NCI-H2107 treated with DMSO at 0.1 percent for 48 hours (cell line): ENCODE results near the gene PECR.

ENCODE experiments used
- DNase-seq: peaks from one replicate; lab custom pipeline; 2025; ENCODE audit not compliant: unreplicated experiment; lab: John Stamatoyannopoulos, UW

The PECR gene

DNA sequence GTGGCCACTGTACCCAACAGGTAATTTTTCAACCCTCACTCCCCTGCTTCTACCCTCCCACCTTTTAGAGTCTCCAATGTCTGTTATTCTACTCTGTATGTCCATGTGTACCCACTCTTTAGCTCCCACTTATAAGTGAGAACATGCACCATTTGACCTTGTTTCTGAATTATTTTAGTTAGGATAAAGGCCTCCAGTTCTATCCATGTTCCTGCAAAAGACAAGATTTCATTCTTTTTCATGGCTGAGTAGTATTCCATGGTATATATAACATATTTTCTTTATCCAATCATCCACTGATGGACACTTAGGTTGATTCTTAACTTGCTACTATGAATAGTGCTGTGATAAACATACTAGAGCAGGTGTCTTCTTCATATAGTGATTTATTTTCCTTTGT, 9.1 kb downstream of the PECR start:
- DNase-seq, result no peak

DNA sequence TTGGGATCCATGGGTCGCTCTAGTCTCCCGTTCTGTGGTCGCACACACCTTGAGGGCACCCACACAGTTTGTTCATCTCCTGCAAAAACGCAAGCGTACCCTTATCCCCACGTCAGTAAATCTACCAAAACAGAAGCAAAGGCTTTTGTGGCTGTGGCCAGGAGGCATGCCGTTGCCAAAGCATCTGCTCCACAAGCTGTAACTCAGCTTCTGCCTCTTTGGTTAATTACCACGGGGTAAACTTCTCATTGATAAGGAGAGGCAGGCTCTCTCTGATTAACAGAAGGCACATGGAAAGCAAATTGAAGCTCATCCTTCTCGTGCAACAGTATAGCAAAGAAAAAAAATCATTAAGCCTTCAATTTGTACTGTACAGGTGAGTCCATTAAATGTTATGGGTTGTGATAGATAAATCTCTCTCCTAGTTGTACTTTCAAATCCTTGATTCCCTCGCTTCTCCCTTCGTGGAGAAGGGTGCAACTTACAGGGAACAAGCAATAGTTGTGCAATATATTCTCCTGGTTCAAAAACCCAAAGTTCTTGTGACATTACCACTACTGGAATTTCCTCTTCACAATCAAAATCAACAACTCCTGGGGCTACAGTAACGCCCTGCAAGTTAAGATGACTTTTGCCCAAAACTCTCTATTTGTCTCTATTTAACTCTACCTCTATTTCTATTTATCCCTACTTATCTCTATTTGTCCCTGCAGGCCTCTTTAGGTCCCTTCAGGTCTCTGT, 10.3 kb downstream of the PECR start:
- DNase-seq, result no peak

DNA sequence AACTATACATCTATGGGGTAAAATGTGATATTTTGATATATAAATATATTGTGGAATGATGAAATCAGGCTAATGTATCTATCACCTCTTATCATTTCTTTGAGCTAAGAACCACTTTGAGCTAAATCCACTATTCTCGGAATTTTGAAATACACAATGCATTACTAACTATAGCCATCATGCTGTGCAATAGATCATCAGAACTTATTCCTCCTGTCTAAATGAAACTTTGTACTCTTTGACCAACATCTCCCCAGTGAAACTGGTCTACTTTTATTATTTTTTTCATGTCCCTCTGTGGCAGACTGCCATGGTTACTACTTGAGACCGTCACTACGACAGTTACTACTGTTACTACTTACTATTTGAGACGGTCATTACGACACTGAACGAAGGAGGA, 11.4 kb downstream of the PECR start:
- no peak for DNase-seq

DNA sequence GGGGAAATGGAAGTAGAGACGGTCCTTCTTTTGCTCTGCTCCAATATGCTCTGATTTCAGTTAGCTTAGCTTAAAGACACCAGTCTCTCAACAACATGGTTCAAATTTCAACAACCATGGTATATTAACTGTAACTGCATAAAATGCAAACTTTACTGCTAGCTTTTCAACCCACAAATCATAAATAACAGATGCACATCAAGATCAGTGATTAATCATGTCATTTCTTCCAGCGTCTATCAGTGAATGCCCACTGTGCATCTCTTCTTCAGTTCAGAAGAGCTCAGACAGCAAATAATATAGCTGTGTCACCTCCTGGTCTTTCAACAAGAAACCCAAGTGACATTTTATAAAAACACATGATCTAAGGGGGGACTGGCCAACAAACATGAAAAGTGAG, 12.6 kb downstream of the PECR start:
- no peak for DNase-seq

DNA sequence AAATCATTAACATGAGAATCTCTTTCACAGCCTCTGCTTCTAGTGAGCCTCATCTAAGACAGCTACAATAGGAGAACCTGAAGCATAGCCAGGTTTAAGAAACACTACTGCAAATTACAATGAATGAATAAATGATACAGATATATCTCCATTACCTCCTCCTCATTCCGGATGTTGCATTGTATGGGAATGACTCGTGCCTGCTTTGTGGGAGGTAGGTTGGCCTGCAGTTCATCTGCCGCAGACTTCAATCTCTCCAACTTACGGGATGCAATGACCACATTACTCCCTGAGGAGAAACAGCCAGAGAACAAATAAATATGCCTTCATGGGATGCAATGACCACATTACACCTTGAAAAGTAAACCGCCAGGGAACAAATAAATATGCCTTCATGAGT, 15.4 kb downstream of the PECR start:
- no peak for DNase-seq

DNA sequence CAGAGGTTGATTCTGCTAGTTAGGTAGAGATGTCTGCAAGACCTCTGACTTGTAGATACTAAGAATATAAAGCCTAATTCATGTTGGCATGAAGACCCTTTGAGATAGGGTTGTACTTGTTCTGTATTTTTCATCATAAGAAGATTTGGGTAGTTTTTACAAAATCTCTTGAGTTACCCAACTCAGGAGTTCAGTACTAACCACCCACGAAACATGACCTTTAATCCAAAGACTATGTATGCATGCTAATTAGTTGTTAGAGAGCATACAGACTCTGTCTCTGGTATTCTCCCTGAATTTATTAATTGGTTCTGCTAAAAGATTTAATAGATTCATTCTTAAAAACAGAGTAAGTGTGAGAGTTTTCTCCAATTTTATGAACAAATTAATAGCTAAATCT, 16.9 kb downstream of the PECR start:
- DNase-seq, result no peak

DNA sequence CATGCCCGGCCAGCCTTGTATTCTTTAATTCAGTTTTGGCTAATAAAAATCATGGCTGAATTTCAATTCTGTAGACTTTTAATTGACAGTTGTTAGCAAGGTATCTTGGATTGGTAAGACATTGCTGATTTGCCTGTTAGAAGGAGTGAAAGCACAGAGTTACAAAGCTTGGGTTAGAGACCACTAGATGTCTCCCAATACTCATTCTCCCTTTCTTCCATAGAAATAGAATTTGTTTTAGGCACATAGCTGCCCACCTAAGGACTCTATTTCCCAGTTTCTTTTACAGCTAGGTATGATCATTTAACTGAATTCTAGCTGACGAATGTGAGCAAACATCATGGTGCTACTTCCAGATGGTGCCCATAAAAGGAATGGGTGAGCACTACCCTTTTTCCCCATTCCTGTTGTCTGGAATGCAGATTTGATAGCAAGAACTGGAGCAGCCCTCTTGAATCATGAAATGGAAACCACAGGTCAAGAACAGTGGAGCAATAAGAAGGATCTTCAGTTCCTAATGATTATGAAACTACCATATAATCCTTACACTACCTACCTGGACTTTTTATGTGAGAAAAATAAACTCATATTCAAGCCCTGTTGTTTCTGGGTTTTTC, 17.5 kb downstream of the PECR start:
- DNase-seq, result no peak

DNA sequence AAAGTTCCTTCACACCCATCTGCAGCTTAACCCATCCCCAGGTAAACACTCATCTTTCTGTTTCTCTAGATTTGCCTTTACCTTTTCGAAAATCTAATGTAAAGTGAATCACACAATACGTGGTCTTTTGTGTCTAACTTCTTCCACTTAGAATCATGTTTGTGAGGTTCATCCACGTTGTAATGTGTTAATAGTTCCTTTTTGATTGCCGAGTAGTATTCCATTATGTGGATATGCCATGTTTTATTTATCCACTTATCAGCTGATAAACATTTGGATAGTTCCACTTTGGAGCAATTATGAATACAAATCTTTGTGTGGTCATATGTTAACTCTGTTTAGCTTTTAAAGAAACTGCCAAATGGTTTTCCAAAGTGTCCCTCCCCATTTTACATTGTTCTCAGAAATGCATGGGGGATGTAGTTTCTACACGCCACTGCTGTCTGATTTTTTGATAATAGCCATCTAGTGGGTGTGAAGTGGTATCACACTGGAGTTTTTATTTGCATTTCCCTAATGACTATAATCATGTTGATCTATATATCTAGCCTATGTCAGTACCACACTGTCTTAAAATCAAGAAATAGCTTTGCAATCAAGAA, 22.3 kb downstream of the PECR start:
- DNase-seq, result no peak

DNA sequence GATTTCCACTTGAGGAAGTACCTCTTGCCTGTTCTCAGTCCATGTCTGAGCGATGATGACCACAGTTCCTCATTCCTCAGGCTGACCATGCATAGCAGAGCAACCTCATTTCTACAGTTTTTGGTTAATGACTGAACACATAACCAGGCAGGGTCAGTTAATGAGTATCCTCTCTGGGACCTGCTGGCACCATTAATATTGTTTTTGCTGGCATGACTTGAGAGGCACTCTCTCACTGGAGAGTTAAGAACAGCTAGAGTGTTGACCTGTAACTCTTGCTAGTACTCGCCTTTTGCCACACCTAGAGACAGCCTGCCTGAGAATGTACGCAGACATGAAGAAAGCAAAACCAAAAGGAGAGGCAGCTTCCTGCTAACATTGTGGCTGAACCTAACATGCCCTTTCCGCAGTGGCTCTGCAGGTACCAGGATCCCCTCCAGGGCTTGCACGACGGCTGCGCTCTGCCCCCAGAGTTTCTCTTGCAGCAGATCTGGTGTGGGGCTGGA, 23.9 kb downstream of the PECR start:
- no peak for DNase-seq

DNA sequence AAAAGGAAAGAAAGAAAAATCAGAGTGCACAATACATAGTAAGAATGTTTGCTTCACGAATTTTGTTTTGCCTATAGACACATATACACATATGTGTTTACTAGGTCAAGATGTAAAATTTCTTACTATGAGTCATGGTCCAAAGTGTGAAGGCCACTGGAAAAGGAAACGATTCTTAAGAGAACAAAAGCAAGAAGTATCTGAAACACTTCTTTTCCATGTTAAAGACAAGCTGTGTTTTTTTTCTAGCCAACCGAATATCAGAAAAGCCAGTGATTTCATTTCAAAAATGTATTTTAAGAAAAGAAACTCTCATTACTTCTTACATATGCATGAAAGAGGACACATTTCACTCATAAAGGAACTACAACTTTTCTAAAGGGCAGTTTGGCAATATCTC, 24.9 kb downstream of the PECR start:
- DNase-seq, result no peak

DNA sequence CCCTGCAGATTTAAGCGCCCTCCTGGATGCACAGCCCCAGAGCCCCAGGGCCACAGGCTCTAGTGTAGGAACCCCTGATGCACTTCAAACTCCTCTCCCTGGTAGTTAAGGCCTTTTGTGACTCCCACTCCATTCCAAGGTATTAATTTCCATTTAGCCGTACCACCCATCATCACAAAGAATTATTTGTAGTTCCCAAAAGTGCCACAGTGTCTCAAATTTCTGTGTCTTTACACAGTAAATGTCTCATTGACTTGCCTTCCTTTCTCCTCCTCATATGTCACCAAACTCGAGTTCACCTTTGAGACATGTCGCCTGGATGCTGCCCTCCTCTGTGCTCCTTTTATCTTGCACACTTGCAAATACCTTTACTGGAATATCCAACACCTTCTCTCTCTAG, 25.9 kb downstream of the PECR start:
- DNase-seq, result no peak

DNA sequence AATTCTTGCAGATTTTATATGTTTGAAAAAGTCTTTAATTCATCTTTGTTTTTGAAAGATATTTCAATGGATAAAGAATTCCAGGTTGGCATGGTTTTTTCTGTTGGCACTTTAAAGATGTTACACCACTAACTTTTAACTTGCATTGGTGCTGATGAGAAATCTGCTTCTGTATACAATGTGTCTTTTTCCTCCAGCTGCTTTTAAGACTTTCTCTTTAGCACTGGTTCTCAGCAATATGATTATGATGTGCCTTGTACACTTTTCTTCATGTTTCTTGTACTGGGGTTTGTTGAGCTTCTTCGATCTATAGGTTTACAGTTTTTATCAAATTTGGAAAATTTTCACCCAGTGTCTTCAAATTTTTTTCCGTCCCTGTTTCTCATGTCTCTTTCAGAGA, 29.2 kb downstream of the PECR start:
- no peak for DNase-seq

DNA sequence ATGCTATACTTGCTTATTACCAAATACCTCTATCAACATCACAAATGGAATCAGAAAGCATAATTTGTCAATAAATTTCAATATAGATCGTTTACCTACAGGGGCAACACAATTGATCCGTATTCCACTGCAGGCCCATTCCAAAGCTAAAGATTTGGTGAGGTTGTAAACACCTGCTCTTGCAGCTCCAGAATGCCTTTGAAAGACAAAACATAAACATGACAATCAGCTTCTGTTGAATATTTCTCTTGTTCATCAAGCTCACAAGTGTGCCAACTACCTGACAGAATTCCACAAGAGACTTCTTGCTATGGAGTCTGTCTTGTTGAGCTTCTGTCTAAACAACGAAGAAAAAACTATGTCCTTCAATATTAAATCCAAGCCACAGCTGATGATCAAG, 30.3 kb downstream of the PECR start:
- DNase-seq, result no peak

DNA sequence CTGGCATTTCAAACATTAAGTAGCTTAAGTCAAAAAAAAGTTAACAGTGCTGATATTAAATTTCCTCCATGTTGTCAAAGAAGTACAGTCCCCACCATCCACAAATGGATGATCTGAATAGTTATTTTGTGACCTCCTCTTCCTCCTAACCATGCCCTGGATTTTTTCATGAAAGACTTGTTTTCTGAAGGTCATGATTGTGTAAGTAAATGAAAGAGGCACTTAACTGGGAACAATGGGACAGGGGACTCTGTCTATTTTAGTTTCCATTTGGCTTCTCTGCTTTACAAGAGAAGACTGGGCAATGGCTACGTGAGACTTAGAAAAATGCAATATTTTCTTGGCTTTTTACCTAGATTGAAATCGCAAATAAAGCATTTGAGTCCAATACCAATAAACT, 32.2 kb downstream of the PECR start:
- DNase-seq, result no peak

DNA sequence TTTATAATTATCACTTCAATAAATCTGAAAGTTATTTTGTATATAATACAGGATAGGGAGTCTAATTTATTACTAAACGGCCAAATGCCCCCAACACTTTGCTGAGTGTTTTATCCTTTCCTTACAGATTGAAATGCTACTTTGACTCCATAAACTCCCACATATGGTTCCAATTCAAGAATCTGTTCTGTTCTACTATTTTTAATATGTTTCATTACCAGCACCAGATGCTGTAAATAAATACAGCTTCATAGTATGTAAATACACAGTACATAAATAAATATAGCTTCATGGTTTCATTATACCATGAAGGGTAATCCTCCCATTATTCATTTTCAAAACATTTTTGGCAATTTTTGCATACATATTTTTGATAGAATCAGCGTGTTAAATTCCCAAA, 34.2 kb downstream of the PECR start:
- no peak for DNase-seq

DNA sequence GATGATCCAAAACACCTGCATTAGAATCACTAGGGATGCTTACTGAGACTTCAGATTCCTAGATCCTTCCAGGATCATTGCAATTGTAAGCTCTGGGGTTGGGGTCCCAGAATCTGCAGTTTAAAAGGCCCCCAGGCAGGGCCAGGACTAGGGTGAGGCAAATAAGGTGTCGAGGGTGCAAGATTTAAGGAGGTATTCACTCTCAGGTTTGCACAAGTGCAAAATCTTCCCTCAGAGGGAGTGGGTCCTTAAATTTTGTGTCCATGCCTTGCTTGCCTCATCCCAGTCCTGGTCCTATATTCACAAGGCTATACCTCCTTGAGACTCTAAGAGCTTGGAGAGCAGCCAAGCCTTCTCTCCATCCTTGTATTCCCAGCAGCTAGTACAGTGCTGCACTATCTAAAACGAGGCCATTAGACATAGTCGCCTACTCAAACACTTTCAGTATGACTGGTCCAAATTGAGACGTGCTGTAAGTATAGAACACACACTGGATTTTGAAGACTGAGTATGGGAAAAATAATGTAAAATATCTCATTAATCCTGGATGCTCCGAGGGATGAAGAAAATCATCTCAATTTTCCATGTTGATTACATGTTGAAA, 36.6 kb downstream of the PECR start:
- no peak for DNase-seq

DNA sequence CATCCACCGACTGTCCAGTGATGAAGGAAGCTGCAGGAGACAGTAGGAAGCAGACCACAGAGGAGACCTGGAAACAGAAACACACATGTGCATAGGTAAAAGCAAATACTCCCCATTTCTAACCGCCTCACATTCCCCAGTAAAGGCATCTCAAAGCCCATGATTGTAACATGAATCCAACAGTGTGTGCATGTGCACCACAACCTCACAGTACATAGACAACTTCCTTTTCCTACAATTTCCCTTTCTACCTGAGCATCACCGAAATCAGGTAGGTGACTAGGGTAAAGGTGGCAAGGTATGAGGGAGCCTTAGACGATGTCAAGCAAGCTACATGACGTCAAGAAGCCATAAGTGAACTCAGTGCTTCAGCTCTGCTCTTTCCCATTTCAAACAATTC, 37.7 kb downstream of the PECR start:
- no peak for DNase-seq

DNA sequence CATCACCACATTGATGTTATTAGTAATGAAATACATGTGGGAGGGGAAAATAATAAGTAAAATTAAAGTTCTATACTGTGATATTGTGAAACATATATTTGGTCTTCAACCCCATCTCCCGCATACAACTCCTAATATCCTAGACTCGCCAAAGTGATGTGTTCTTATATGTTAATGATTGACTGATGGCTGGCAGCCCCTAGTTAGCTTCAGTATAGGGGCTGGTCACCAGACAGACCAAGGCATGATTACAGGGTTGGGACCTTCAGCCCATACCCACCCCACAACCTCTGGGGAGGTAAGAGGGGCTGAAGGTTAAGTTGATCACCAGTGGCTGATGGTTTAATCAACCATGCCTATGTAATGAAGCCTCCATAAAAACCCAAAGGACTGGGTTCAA, 40.2 kb downstream of the PECR start:
- no peak for DNase-seq

DNA sequence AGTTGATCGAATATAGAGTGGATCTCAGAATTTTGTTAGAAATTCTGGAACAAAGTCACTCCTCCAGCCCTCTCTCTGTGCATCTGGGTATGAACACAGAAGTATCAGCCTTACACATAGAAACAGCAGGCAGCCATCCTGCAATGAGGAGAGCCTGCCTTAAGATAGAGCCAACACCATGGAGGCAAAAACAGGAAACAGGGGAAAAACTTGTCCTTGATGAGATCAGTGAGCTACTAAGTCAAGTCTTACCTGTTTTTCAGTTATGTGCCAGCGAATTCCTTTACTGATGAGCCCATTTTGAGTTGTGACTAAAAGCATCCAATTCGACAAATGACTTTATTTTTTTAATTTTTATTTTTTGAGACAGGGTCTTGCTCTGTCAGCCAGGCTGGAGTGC, 41.7 kb downstream of the PECR start:
- no peak for DNase-seq

DNA sequence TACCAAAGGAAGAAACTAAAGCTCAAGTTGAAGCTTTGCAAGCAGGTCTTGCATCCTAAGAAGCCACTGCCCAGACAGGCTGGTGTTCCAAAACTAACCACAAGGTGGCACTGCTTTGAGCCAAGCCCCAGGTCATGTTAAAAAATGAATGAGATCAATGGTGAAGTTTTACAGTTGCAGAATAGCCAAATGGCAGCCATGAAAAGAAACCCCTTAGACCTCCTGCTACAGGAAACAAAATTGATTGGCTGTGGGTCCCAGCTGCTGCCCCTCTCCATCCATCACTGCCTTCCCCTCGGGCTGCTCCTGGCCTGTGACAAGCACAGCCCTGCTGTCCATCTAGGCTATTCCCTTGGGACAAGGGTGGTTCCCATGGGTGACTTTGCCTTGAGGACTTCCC, 47.5 kb downstream of the PECR start:
- peak; percentile 35 for DNase-seq

DNA sequence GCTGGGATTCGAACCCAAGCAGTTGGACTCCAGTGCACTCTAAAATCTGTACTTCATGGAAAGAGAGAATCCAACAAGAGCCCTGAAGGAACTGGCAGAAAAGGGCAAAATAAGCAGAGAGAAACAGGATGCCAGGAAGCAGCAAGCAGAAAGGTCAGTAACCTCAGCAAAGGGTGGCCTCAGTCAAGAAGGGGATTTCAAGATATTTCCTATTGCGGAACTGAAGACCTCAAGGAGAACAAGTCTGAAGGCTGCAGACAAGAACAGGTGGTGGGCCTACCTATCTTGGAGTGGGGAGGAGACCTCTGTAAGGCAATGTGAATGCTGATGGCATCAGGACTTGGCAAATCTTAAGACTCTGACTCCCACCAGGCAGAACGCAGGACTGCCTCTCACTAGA, 48.2 kb downstream of the PECR start:
- no peak for DNase-seq
